ENCODE measurements around the gene ARHGAP10.
A peak's percentile ranks its signal among the peaks of the same experiment; 100 is the strongest.

The ARHGAP10 gene

GRCh38 chr4:148068065-148068911 is 336.4 kb downstream of the ARHGAP10 start:
- peak; percentile 33 for DNase-seq
- TF ChIP-seq, protein P1, sequence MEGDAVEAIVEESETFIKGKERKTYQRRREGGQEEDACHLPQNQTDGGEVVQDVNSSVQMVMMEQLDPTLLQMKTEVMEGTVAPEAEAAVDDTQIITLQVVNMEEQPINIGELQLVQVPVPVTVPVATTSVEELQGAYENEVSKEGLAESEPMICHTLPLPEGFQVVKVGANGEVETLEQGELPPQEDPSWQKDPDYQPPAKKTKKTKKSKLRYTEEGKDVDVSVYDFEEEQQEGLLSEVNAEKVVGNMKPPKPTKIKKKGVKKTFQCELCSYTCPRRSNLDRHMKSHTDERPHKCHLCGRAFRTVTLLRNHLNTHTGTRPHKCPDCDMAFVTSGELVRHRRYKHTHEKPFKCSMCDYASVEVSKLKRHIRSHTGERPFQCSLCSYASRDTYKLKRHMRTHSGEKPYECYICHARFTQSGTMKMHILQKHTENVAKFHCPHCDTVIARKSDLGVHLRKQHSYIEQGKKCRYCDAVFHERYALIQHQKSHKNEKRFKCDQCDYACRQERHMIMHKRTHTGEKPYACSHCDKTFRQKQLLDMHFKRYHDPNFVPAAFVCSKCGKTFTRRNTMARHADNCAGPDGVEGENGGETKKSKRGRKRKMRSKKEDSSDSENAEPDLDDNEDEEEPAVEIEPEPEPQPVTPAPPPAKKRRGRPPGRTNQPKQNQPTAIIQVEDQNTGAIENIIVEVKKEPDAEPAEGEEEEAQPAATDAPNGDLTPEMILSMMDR (IDR thresholded peaks at IDR 0.05; ENCODE audit: low read depth, low read length), result no peak
- no peaks in the 10 kb centered on the region for H3K27me3 ChIP-seq
- H3K36me3 ChIP-seq, result no peaks in the 10 kb centered on the region; the same call in 1 of the 2 replicates
- H3K4me1 ChIP-seq, result peaks cover 21% of the 10 kb centered on the region
- no peak overlapping the region for H3K4me3 ChIP-seq (ENCODE audit: low read depth, low read length)
- no peaks in the 10 kb centered on the region for H3K9me3 ChIP-seq

GRCh38 chr4:148069086-148069894 is 337.4 kb downstream of the ARHGAP10 start:
- H3K4me1 ChIP-seq, result peaks cover 21% of the 10 kb centered on the region
- no peak for DNase-seq
- peaks cover under 1% of the 10 kb centered on the region; the same call in 1 of the 2 replicates for H3K36me3 ChIP-seq
- TF ChIP-seq, protein P1 (IDR thresholded peaks at IDR 0.05; ENCODE audit: low read depth, low read length), result no peak
- no peaks in the 10 kb centered on the region; the same call in 1 of the 2 replicates for H3K9me3 ChIP-seq
- no peak overlapping the region for H3K4me3 ChIP-seq (ENCODE audit: low read depth, low read length)
- no peaks in the 10 kb centered on the region for H3K27me3 ChIP-seq

DNA sequence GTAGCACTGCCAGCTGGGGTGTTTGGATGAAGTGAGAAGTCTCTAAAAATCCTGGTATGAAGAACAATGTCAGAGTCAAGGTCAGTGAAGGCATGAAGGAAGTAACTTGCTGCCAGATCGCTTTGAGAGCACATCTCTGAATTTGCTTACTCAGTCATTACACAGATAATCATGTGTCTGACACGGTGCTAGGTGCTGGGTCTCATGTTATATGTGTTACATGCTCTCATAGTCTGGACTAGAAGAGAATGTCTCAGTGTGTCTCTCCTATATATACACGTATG is 337.9 kb downstream of the ARHGAP10 start:
- no peaks in the 10 kb centered on the region for H3K27me3 ChIP-seq
- no peak overlapping the region for H3K4me3 ChIP-seq (ENCODE audit: low read depth, low read length)
- DNase-seq, result no peak

GRCh38 chr4:148071009-148071408 is 339.1 kb downstream of the ARHGAP10 start:
- Histone ChIP-seq H3K27me3 (no peaks in the 10 kb centered on the region), H3K9me3 (no peaks in the 10 kb centered on the region; the same call in 1 of the 2 replicates), H3K36me3 (peaks cover 7% of the 10 kb centered on the region; the same call in 1 of the 2 replicates), H3K4me3 (ENCODE audit: low read depth, low read length) (no peak overlapping the region), H3K4me1 (peaks cover 17% of the 10 kb centered on the region)
- TF ChIP-seq, protein P1 (IDR thresholded peaks at IDR 0.05; ENCODE audit: low read depth, low read length), result no peak
- no peak for DNase-seq

More for the DNA sequence above, 337.9 kb downstream of the ARHGAP10 start:
- peaks cover 6% of the 10 kb centered on the region; the same call in 1 of the 2 replicates for H3K36me3 ChIP-seq
- H3K4me1 ChIP-seq, result peaks cover 21% of the 10 kb centered on the region
- H3K9me3 ChIP-seq, result no peaks in the 10 kb centered on the region; the same call in 1 of the 2 replicates
- TF ChIP-seq, protein P1 (IDR thresholded peaks at IDR 0.05; ENCODE audit: low read depth, low read length), result no peak

DNA sequence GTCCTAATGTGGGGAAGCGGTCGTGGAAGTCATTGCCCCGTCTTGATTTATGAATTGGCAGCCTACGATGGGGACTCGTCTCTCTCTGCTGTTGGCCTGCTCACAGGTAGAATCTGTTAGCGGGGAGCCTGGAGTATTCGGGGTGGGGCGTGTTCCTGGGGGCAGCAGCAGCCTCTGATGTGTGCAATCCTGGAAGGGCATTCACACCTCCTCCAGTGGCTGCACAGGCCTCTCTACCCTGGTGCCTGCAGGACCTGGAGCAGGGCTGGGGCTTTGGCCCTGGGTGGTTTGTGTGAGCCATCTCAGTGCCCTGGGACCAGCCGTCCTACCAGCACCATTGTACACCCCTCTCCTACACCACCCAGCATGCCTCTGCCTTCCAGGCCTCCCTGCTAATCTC is 340.9 kb downstream of the ARHGAP10 start:
- H3K27me3 ChIP-seq, result no peaks in the 10 kb centered on the region
- H3K4me3 ChIP-seq (ENCODE audit: low read depth, low read length), result no peak overlapping the region
- no peaks in the 10 kb centered on the region; the same call in 1 of the 2 replicates for H3K9me3 ChIP-seq
- H3K36me3 ChIP-seq, result peaks cover 7% of the 10 kb centered on the region; the same call in 1 of the 2 replicates
- DNase-seq, result no peak
- peaks cover 12% of the 10 kb centered on the region for H3K4me1 ChIP-seq
- TF ChIP-seq, protein P1 (IDR thresholded peaks at IDR 0.05; ENCODE audit: low read depth, low read length), result no peak
